ENCODE data around the gene HUNK. TPM values are rescaled to one million over a fixed set of nuclear protein-coding genes. Genes with fewer than 3 reads are reported as not detected.

HUNK gene
- total RNA-seq, 2 experiments from 2014 or later, result 0.21 to 0.24 TPM

DNA sequence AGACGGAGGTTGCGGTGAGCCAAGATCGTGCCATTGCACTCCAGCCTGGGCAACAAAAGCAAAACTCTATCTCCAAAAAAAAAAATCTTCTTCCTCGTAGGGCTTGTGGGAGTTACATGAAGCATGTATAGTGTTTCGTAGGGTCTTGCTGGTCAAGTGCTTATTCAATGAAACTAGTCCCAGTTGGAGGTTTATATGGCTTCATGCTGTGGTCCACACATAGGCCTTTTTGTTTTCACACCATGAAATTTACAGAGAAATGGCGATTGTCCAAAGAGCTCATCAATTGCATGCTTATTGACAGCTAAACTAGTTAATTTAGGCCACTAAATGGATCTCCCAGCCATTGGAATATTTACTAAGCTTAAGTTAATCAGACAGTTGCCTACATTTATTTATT lies 29.6 kb downstream of the HUNK start:
- no peak for DNase-seq
- Mint-ChIP-seq H3K4me1 (ENCODE audit: low read depth) (no peaks in the 10 kb centered on the region), H3K4me3 (no peak overlapping the region), H3K9me3 (ENCODE audit: insufficient read depth) (no peaks in the 10 kb centered on the region), H3K36me3 (ENCODE audit: low read depth) (no peaks in the 10 kb centered on the region), H3K27me3 (ENCODE audit: low read depth) (peaks cover 7% of the 10 kb centered on the region), H3K27ac (no peak overlapping the region)
- POLR2A ChIA-PET, result interaction anchor here (0.6 kb wide), 1 partner anchor 135 kb away, joined by 3 read pairs; no protein-coding TSS in a partner anchor
- no peak for ATAC-seq
- CTCF ChIA-PET, result no interaction called here

DNA sequence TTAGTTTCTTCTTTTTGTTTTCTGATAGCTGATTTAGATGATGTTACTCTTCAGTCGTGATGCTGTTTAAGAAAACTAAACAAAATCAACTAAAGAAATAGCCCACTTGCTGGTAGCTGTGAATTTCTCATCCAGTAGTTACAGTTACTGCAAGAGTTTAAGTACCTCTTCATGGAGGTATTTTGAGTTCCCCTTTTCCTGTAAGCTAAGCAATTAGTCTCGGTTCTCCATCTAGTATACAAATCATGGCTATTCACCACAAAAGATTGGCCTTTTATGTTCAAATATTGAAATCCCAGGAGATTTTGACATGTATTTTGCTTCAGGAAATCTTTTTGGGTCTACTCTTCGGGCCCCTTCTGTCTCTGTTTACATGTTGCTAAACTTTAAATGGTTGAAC lies 31.1 kb downstream of the HUNK start:
- ATAC-seq, result no peak
- POLR2A ChIA-PET, result no interaction called here
- H3K27me3 Mint-ChIP-seq (ENCODE audit: low read depth), result peaks cover 17% of the 10 kb centered on the region
- no peaks in the 10 kb centered on the region for H3K9me3 Mint-ChIP-seq (ENCODE audit: insufficient read depth)
- H3K36me3 Mint-ChIP-seq (ENCODE audit: low read depth), result no peaks in the 10 kb centered on the region
- no peaks in the 10 kb centered on the region for H3K4me1 Mint-ChIP-seq (ENCODE audit: low read depth)
- CTCF ChIA-PET, result interaction anchor here (1.3 kb wide), 1 partner anchor 118 kb away, joined by 3 read pairs; no protein-coding TSS in a partner anchor
- DNase-seq, result no peak
- no peak overlapping the region for H3K27ac Mint-ChIP-seq
- no peak overlapping the region for H3K4me3 Mint-ChIP-seq

DNA sequence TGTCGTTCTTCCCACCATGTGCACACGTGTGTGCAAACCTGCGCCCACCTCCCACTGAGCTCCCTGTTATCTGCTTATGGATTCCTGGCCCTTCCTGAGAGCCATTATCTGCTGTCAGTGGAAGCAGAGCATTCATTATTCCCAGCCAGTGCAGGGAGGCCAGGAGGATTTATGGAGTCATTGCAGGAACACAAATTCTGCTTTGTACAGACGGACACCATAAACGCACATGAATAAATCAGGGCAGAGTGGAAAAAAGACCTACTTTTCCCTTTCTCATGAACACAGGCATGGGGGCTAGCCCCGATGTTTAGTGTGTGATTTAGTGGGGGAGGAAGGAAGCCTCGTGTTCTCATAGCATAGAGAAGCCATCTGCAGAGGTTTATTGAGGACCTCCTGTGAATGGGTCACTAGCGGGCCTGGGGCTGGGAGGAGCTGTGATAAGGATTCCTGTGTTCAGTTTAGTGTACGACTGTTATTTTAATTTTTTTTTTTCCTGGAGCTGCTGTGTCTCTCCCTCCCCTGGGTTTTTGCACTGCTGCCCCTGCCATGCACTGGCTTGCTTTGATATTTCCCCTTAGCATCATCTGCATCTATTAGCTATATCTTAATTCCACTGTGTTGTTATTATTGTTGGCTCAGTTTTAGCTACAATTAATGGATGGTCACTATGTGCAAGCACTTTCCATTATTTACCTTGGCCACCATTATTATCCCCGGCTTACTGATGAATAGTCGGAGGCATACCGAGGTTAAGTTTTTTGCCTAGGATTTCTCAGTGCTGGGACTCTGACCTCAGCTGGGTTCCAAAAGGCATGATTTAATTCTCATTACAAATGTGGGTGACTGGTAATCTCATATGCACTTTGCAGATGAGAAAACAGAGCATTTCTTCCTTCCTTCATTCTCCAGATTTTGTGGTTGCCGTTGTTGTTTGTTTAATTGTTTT lies 33.0 kb downstream of the HUNK start:
- ChIA-PET CTCF (no interaction called here), POLR2A (no interaction called here)
- no peak for ATAC-seq
- Mint-ChIP-seq H3K9me3 (ENCODE audit: insufficient read depth) (no peaks in the 10 kb centered on the region), H3K4me1 (ENCODE audit: low read depth) (no peaks in the 10 kb centered on the region), H3K27me3 (ENCODE audit: low read depth) (peaks cover 25% of the 10 kb centered on the region), H3K36me3 (ENCODE audit: low read depth) (no peaks in the 10 kb centered on the region), H3K4me3 (no peak overlapping the region), H3K27ac (no peak overlapping the region)
- no peak for DNase-seq

DNA sequence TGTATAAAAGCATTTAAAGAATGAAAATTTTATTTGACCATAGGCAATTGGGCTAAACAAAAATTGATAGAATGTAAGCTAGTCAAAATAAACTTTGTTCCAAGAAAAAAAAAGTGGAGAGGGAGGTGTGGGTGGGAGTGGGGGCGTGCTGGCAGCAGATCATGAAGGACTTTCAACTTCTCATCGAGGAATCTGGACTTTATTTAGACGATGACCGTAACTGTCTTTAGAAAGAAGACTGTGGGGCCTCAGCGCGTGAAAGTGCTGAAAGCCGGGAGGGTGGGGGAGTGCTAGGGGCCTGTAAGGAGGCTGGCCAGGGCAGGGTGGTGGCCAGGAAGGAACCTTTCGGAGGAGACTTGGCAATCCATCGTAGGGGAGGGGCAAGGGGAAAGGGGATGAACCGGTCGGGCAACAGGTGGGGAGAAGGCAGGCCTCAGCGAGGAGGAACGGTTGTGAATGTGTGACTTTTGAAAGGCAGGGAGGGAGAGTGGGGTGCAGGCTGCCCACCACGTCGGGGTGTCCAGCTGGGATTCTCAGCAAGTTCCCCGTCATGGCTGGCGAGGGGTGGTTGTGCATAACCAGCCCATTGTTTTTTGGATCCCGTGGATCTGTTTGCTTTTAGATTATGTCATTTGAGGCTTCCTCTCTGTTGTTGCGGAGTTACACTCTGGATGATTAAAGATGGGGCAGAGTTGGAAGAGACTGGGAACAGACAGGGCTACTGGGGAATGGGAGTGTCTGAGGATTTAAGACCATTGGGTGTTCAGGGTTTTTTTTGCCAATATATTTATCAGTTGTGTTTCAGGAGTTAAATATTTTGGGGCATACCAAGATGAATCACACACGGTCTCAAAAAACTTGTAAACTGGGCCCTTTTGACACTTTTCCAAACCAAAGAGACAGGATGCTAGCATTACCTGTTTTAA lies 35.5 kb downstream of the HUNK start:
- Mint-ChIP-seq H3K27me3 (ENCODE audit: low read depth) (peaks cover 25% of the 10 kb centered on the region), H3K9me3 (ENCODE audit: insufficient read depth) (no peaks in the 10 kb centered on the region), H3K4me3 (no peak overlapping the region), H3K36me3 (ENCODE audit: low read depth) (no peaks in the 10 kb centered on the region), H3K27ac (no peak overlapping the region), H3K4me1 (ENCODE audit: low read depth) (no peaks in the 10 kb centered on the region)
- POLR2A ChIA-PET, result no interaction called here
- CTCF ChIA-PET, result no interaction called here
- DNase-seq, result no peak
- ATAC-seq, result no peak

DNA sequence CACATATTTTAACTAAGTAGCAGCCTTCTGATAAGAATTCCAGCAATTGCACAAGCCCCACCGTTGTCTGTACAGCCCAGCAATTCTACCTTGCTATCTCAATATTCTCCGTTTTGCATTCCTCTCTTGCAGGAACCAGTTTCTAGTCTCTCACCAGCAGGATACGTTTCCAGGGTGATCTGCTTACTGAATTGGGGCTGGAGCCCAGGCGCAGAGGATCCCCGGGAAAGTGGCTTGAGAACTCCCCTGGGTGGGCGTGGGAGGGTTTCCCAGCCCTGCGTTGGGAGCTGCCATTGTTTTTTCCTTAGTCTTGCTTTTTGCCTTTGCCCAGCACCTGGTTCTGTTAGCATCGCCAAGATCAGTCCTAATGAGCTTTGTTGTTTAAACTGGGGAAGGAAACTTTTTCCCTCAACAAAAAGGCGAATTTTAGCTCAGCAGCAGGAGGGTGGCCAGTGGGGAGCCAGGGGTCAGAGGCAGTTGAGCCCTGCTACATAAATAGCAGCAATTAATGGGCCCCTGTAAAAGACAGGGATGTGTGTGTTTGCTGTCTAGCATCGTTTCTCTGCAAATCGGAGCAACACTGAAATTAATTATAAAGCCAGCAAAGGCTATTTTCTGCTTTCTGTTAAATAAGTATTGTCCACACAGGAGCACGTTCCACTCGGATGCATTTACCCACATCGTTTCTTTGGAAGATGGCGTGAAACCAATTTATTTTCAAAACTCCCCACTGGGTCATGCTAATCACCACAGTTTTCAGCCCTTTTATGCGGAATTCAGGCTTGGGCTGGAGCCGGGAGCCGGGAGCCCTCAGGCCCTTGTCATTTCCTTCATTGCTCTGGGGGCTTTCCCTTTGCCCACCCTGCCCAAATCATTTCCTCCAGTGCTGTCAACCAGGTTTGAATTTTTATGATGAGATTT lies 36.6 kb downstream of the HUNK start:
- peaks cover 25% of the 10 kb centered on the region for H3K27me3 Mint-ChIP-seq (ENCODE audit: low read depth)
- H3K36me3 Mint-ChIP-seq (ENCODE audit: low read depth), result no peaks in the 10 kb centered on the region
- no peaks in the 10 kb centered on the region for H3K9me3 Mint-ChIP-seq (ENCODE audit: insufficient read depth)
- ChIA-PET CTCF (no interaction called here), POLR2A (no interaction called here)
- no peak for ATAC-seq
- DNase-seq, result no peak
- H3K4me1 Mint-ChIP-seq (ENCODE audit: low read depth), result no peaks in the 10 kb centered on the region
- H3K4me3 Mint-ChIP-seq, result no peak overlapping the region
- H3K27ac Mint-ChIP-seq, result no peak overlapping the region

DNA sequence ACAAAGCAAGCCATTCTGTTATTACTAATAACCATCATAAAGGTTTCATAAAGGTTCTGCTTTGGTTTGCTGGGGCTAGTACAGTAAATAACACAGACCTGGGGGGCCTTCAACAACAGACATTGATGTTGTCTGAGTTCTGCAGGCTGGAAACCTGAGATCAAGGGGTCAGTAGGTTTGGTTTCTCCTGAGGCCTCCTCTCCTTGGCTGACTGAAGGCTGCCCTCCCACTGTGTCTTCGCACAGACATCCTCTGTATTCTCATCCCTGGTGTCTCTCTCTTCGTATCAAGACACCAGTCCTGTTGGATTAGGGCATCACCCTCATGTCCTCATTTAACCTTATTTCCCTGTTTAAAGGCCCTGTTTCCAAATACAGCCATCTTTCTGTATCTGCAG lies 37.3 kb downstream of the HUNK start:
- ChIA-PET POLR2A (no interaction called here), CTCF (no interaction called here)
- Mint-ChIP-seq H3K27me3 (ENCODE audit: low read depth) (peaks cover 25% of the 10 kb centered on the region), H3K27ac (no peak overlapping the region), H3K4me3 (no peak overlapping the region), H3K9me3 (ENCODE audit: insufficient read depth) (no peaks in the 10 kb centered on the region), H3K4me1 (ENCODE audit: low read depth) (no peaks in the 10 kb centered on the region), H3K36me3 (ENCODE audit: low read depth) (no peaks in the 10 kb centered on the region)
- ATAC-seq, result no peak
- no peak for DNase-seq

DNA sequence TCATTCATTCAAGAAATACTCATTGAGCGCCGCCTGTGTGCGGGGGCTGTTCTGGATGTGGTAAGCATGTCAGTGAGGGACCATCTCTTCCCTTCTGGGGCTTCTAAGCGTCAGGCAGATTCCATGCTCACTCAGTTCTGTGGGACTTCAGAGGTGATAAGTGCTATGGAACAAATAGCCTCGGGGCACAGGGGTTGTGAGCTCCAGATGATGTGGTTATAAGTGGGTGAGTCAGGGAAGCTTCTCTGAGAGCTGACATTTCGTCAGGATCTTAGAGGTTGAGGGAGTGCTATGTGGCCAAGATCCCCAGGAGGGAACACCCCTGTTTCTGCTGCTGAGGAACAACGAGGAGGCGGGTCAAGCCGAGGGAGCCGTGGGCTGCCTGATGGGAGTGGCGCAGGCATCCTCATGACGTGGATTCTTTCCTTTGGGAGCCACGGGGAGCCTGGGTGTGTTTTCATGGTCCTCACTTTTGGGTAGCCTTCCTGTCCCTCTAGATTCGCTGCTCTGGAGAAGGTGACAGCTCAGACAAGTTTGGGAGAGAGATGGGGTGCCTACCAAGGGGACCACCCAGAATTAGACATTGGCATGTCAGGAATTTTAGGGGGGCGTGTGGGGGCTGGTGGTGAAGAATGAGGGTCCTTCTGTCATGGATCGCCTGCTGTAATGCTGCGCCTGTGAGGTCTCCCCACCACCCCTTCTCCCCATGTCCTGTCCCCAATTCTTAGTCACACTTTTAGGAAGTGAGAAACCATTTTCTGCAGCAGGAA lies 38.5 kb downstream of the HUNK start:
- POLR2A ChIA-PET, result no interaction called here
- H3K4me3 Mint-ChIP-seq, result no peak overlapping the region
- H3K27me3 Mint-ChIP-seq (ENCODE audit: low read depth), result peaks cover 23% of the 10 kb centered on the region
- H3K4me1 Mint-ChIP-seq (ENCODE audit: low read depth), result no peaks in the 10 kb centered on the region
- H3K36me3 Mint-ChIP-seq (ENCODE audit: low read depth), result no peaks in the 10 kb centered on the region
- H3K27ac Mint-ChIP-seq, result no peak overlapping the region
- DNase-seq (no peak), ATAC-seq (no peak)
- CTCF ChIA-PET, result no interaction called here
- no peaks in the 10 kb centered on the region for H3K9me3 Mint-ChIP-seq (ENCODE audit: insufficient read depth)

DNA sequence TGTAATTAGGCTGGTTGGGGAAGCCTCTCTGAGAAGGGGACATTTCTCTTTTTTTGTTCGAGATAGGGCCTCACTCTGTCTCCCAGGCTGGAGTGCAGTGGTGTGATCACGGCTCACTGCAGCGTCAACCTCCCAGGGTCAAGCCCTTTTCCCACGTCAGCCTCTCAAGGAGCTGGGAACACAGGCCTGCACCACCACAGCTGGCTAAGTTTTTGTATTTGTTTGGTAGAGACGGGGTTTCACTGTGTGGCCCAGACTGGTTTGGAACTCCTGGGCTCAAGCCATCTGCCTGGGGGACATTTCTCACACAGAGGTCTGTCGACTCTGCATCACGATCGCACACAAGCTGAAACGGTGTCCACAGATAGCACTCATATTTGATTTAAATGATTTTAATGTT lies 39.7 kb downstream of the HUNK start:
- no peak for ATAC-seq
- H3K36me3 Mint-ChIP-seq (ENCODE audit: low read depth), result no peaks in the 10 kb centered on the region
- POLR2A ChIA-PET, result no interaction called here

DNA sequence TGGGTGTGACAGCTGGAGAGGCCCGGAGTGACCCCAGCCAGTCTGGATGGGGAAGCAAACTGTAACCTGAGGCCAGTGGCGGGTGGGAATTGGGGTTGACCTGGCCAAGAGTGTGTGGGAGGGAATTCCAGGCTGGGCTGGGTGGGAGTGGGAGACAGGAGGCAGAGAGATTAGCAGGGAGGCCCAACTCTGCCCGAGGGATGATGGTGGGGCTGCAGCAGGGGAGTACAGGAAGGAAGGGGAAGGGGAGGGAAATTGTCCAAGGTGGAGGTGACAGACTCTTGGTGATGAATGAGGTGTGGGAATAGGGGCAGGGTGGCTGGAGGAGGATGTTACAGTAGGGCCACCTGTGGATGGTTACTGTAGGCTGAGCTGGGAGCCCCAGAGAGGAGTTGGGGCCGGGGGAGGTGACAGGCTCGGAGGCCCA lies 40.4 kb downstream of the HUNK start:
- H3K4me1 Mint-ChIP-seq (ENCODE audit: low read depth), result no peaks in the 10 kb centered on the region
- H3K4me3 Mint-ChIP-seq, result no peak overlapping the region
- no peaks in the 10 kb centered on the region for H3K9me3 Mint-ChIP-seq (ENCODE audit: insufficient read depth)
- H3K27ac Mint-ChIP-seq, result no peak overlapping the region
- POLR2A ChIA-PET, result no interaction called here
- CTCF ChIA-PET, result no interaction called here
- DNase-seq (no peak), ATAC-seq (no peak)
- H3K27me3 Mint-ChIP-seq (ENCODE audit: low read depth), result peaks cover 15% of the 10 kb centered on the region
- H3K36me3 Mint-ChIP-seq (ENCODE audit: low read depth), result no peaks in the 10 kb centered on the region

More for the DNA sequence above, 39.7 kb downstream of the HUNK start:
- Mint-ChIP-seq H3K9me3 (ENCODE audit: insufficient read depth) (no peaks in the 10 kb centered on the region), H3K4me3 (no peak overlapping the region), H3K4me1 (ENCODE audit: low read depth) (no peaks in the 10 kb centered on the region), H3K27me3 (ENCODE audit: low read depth) (peaks cover 18% of the 10 kb centered on the region), H3K27ac (no peak overlapping the region)
- DNase-seq, result no peak
- CTCF ChIA-PET, result no interaction called here

DNA sequence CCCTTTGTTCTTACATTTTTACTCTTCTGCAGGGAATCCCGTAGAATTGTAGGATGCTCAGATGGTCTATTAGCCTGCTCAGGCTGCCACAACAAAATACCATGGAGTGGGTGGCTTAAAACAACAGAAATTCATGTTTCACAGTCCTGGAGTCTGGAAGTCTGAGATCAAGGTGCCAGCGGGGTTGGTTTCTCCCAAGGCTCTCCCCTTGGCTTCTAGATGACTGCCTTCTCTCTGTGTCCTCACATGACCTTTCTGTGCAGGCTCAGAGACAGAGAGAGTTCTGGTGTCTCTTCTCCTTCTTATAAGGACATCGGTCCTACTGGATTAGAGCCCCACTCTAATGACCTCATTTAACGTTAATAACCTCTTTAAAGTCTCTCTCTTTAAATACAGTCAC lies 41.7 kb downstream of the HUNK start:
- H3K4me3 Mint-ChIP-seq, result no peak overlapping the region
- no peaks in the 10 kb centered on the region for H3K9me3 Mint-ChIP-seq (ENCODE audit: insufficient read depth)
- ChIA-PET CTCF (no interaction called here), POLR2A (no interaction called here)
- H3K27ac Mint-ChIP-seq, result no peak overlapping the region
- ATAC-seq (no peak), DNase-seq (no peak)
- no peaks in the 10 kb centered on the region for H3K4me1 Mint-ChIP-seq (ENCODE audit: low read depth)
- no peaks in the 10 kb centered on the region for H3K36me3 Mint-ChIP-seq (ENCODE audit: low read depth)
- peaks cover 3% of the 10 kb centered on the region for H3K27me3 Mint-ChIP-seq (ENCODE audit: low read depth)

DNA sequence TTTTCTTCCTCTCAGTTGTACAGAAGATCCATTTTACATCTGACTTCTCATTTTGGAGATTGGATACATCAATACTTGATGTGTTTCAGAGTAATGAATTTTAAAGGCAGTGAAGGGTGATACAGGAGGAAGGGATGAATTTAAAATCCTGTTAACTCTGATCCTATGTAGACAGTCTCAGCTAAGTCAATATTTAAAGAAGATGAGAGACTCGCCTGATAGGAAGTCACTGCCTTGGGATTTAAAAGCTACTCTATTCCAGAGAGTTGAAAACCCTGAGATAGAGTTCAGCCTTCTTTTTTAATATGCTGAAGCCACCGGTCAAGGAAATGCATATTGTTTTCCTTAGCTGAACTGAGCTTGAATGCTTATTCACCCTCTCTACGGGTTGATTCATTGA lies 42.7 kb downstream of the HUNK start:
- H3K36me3 Mint-ChIP-seq (ENCODE audit: low read depth), result no peaks in the 10 kb centered on the region
- ATAC-seq, result no peak
- no peaks in the 10 kb centered on the region for H3K27me3 Mint-ChIP-seq (ENCODE audit: low read depth)
- no peaks in the 10 kb centered on the region for H3K4me1 Mint-ChIP-seq (ENCODE audit: low read depth)
- CTCF ChIA-PET, result interaction anchor here (0.7 kb wide), 1 partner anchor 333 kb away, joined by 3 read pairs; no protein-coding TSS in a partner anchor
- no peak overlapping the region for H3K4me3 Mint-ChIP-seq
- POLR2A ChIA-PET, result no interaction called here
- no peak overlapping the region for H3K27ac Mint-ChIP-seq
- DNase-seq, result no peak
- no peaks in the 10 kb centered on the region for H3K9me3 Mint-ChIP-seq (ENCODE audit: insufficient read depth)

Data from activated CD8-positive, alpha-beta T cell treated with anti-CD3 and anti-CD28 coated beads, Interleukin-2, amount 10 ng/mL, durations not matched to agents 7 days and 5 days (primary cell).